D721Med (cell line): Measurements from ENCODE around the gene SYT4.

Source experiments
- DNase-seq: peaks from one replicate; pipeline ENCODE4 v3.0.0; 2011; ENCODE audit warnings: low spot score; ENCODE audit not compliant: insufficient read length
- FAIRE-seq: peaks from 2 replicates; lab custom pipeline; 2011; peaks lifted over from hg19 to GRCh38; lab: Jason Lieb, UNC
- TF ChIP-seq, protein P1 (sequence below): IDR thresholded peaks from 2 replicates; pipeline ENCODE4 v1.5.1; 2012; ENCODE audit warnings: mild to moderate bottlenecking, control low read depth; ENCODE audit not compliant: insufficient read depth; ENCODE audit errors: missing control alignments

Gene SYT4

DNA sequence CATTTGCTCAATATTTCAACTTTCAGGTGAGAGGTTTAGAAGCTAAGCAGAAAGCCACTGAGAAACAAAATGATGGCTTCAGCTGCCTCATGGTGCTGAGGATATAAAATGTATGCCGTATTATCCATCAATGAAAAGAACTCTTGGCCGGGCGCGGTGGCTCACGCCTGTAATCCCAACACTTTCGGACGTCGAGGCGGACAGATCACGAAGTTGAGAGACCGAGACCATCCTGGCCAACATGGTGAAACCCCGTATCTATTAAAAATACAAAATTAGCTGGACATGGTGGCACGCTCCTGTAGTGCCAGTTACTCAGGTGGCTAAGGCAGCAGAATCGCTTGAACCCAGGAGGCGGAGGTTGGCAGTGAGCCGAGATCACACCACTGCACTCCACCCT, 6.0 kb upstream of the SYT4 start:
- FAIRE-seq (no peak), DNase-seq (no peak)
- TF ChIP-seq, protein P1, sequence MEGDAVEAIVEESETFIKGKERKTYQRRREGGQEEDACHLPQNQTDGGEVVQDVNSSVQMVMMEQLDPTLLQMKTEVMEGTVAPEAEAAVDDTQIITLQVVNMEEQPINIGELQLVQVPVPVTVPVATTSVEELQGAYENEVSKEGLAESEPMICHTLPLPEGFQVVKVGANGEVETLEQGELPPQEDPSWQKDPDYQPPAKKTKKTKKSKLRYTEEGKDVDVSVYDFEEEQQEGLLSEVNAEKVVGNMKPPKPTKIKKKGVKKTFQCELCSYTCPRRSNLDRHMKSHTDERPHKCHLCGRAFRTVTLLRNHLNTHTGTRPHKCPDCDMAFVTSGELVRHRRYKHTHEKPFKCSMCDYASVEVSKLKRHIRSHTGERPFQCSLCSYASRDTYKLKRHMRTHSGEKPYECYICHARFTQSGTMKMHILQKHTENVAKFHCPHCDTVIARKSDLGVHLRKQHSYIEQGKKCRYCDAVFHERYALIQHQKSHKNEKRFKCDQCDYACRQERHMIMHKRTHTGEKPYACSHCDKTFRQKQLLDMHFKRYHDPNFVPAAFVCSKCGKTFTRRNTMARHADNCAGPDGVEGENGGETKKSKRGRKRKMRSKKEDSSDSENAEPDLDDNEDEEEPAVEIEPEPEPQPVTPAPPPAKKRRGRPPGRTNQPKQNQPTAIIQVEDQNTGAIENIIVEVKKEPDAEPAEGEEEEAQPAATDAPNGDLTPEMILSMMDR, result no peak

DNA sequence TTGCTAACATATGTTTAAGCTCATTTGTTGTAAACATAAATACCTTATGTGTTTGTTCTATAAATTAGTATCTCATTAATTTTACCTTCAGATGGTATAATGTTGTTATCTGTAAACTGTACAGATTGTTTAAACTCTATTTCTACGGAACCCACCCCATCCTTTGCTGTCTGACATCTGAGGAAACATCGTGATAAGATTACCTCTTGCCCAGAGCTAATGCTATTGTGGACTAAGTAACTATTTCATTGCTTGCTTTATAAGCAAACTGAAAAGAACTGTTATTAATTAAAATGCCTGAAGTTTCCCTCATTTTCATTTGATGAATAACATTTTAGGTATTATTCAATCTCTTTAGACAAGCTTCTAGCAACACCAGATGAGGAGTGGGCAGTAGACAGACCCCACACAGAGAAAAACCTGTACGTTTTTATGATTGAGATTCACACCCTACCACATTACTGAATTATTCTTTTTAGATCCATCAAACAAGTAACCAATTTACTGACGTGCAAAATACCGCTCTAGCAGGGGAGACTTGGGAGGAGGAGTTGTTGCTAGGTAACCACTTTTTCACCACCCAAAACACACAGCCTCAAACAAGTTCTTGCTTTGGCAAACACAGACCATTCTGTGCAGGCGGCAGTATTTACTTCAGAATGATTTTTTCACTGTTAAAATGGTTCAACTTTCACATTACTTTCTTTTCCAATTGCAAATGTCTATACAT, 1.9 kb upstream of the SYT4 start:
- TF ChIP-seq, protein P1, result no peak
- FAIRE-seq (peak; percentile 93), DNase-seq (no peak)

- no peak for FAIRE-seq
- TF ChIP-seq, protein P1, result no peak
- DNase-seq, result no peak
Measured at GRCh38 chr18:43278355-43278754, 1.1 kb upstream of the SYT4 start.

- no peak for FAIRE-seq
- DNase-seq, result no peak
- TF ChIP-seq, protein P1, result no peak
Measured at GRCh38 chr18:43276491-43276890, 799 bp downstream of the SYT4 start.

GRCh38 chr18:43275546-43275945, 1.7 kb downstream of the SYT4 start:
- FAIRE-seq (no peak), DNase-seq (no peak)
- TF ChIP-seq, protein P1, result no peak

GRCh38 chr18:43274526-43274925, 2.8 kb downstream of the SYT4 start:
- FAIRE-seq, result no peak
- TF ChIP-seq, protein P1, result no peak
- no peak for DNase-seq
